ENCODE data around the gene MAP4K5.
A peak's percentile ranks its signal among the peaks of the same experiment; 100 is the strongest.
"Not testable (repeated sequence)": the region's sequence is repeated elsewhere in the genome, so short reads cannot be mapped to it uniquely, and the experiment has no call there.

The MAP4K5 gene

DNA sequence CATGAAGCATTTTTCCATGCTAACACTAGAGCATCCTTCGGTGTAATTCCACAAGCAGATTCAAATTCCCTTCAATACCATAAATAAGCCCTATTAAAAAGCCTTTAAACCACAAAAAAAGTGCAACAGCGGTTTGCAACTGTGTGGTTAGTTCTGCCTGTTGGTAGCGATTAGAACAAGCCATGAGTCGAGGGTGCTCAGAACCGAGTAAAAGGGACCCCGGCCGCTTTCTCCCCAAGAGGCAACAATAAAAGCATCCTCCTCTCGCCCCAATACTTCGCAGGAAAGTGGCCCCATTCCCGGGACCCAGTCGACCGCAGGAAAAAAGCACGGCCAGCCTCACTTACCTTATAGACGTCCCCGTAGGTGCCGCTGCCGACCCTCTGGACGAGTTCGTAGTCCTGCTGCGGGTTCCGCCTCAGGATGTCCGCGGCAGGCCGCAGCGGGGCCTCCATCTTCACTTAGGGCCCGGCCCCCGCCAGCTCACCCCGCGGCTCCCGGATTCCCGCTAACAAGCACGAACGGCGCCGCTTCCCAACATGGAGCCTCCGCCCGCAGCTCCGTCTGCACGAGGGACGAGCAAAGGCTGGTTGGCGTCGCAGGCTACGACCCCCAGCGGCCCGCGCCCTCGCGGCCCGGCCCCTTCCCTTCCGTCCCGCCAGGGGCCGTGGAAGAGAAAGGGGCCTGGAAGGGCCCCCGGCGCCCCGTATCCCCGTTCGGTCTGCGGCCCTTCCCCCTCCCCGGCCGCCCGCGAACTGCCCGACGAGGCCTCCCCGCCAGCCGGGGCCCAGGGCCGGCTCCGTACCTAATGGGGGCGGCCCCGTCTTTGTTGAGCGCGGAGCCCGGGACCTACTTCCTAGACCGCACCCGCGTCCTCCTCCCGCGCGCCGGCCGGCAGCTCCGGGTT lies 521 bp downstream of the MAP4K5 start:
- peak; percentile 26 to 43 for DNase-seq

- no peak for DNase-seq
These were observed 1.5 kb downstream of the MAP4K5 start for GRCh38 chr14:50530794-50531365.

DNA sequence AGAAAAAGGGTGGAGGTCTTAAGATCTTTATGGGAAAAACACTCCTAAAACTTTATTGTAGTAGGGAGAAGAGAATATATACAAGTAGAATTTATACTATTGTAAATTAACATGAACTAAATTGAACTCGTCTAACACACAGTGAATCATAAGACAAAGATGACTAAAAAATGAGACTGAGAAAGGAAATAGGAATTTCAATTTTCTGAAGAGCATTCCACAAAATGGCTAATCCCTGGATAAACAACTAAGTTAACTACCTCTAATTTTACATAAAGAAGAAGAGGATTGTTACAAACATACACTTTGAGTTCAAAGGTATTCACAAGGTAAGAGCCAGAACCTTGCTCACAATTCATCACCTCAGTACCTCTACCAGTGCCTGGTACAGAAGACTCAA lies 2.0 kb downstream of the MAP4K5 start:
- no peak for DNase-seq

DNA sequence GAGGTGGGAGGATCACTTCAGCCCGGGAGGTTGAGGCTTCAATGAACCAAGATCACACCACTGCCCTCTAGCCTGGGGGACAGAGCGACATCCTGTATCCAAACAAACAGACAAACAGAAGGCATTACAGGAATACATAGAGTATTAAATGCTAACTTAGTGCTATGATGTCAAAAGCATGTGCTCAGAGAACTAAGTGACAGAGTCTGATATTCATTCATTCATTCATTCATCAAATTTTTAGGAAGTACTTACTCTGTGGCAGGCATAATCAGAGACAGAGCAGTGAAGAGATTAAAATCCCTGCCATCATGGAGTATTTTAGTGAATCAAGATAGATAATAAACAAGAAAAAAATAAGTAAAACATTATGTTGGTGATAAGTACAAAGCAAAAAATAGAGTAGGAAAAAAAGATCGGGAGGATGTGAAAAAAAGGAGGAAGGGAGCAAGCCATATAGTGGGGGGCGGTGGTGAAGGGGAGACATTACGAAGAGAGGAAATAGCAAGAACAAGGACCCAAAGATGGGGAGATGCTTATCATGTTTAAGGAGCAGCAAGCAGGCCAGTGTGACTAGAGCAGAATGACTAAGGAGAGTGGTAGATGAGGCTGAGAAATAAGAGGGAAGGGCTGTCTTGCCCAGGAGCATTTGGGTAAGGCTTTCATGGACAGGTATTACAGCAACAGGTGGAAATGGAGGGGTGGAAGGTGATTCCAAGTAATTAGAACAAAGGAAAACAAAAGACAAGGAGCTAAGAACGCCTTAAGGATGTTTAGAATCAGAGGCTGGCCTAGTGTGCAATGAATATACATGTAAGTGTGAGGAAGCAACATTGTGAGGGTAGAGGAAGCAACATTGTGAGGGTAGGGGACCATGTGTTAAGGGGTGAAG lies 2.8 kb downstream of the MAP4K5 start:
- no peak for DNase-seq

DNA sequence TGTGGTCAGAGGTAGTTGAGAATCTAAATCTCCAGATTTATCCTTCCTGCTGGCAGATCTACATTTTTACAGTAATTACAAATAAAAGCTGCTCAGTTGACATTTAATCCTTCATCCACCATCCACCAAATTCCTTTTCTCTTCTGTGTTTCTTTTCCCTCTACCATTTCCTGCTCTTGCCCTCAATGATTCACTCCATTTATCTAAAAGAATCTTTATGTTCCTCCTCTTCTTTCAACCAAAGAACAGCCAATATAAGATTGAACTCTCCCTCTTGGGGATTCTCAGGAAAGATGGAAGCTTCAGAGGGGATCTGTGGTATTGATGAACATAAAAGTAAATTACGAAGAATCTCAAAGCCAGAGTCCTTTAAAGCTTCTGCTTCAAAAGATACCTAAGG lies 4.4 kb downstream of the MAP4K5 start:
- DNase-seq = no peak

GRCh38 chr14:50524731-50525515 lies 7.4 kb downstream of the MAP4K5 start:
- DNase-seq = no peak

DNA sequence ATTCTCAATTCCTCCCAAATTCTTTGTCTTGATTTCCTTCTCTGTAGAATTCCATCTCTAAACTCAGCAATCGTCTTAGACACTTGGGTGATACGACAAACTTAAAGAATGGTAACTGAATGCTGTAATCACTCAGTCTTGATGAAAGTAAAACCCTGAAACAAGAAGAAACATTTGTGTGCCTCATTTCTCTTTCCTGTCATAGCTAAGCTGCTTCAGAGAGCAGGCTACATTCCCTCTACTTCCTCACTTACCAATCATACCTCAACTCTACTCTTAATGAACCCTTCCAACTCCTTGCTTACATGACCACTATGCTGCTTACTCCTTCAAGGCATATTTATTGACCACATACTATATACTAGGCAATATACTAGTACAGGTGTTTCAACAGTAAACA lies 8.3 kb downstream of the MAP4K5 start:
- no peak for DNase-seq

- DNase-seq = no peak
These were observed 8.9 kb downstream of the MAP4K5 start for GRCh38 chr14:50523271-50524041.

GRCh38 chr14:50521912-50522341 lies 10.4 kb downstream of the MAP4K5 start:
- no peak for DNase-seq

GRCh38 chr14:50520947-50521815 lies 11.2 kb downstream of the MAP4K5 start:
- DNase-seq = no peak

GRCh38 chr14:50516091-50516490 lies 16.3 kb downstream of the MAP4K5 start:
- no peak for DNase-seq

- DNase-seq = no peak
These were observed 19.9 kb downstream of the MAP4K5 start for GRCh38 chr14:50512463-50512862.

DNA sequence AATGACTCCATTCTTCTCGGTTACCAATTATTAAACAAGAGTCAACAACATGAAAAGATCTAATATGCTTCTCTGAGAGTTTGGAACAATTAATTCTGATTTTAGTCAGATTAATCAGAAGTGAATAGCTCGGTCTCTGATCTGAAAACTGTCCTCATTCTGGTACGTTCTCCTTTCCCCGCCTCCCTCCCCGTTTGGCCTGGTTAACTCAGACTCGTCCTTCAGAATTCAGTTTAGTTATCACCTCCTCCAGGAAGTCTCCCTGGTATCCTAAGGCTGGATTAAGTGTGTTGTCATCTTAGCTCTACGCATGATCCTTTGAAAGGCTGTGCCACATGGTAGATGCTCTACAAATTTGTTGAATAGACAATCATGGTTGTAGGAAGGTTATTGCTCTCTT lies 22.2 kb downstream of the MAP4K5 start:
- no peak for DNase-seq

- not testable (repeated sequence) for DNase-seq
These were observed 25.3 kb downstream of the MAP4K5 start for GRCh38 chr14:50507078-50507477.

GRCh38 chr14:50501642-50502041 lies 30.7 kb downstream of the MAP4K5 start:
- DNase-seq = no peak

DNA sequence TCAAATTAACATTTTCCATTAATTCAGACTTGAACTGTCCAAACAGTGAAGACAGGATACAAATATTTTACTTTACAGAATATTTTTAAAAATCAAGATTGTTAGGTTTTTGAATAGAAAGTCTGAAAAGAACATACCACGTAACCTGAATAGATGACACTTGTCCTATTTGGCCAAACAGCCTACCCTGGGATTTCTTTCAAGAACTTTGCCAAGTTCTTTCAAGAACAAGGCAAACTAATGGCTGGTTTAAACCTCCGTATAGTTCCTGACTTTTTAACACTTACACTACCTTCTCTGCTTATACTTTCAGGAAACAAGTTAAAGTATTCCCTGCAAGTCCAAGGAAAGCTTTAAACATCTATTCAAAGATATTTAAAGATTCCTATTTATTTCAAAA lies 35.0 kb downstream of the MAP4K5 start:
- no peak for DNase-seq

- no peak for DNase-seq
These were observed 42.5 kb downstream of the MAP4K5 start for GRCh38 chr14:50489851-50490250.

- no peak for DNase-seq
These were observed 43.8 kb downstream of the MAP4K5 start for GRCh38 chr14:50488521-50488920.

- no peak for DNase-seq
These were observed 53.3 kb downstream of the MAP4K5 start for GRCh38 chr14:50479041-50479440.

- no peak for DNase-seq
These were observed 54.6 kb downstream of the MAP4K5 start for GRCh38 chr14:50477760-50478159.

GRCh38 chr14:50476134-50476533 lies 56.2 kb downstream of the MAP4K5 start:
- DNase-seq = no peak

Data from NCI-H187 (cell line).